Upper lobe of right lung (tissue), 1 donor: ENCODE results near the gene MMP8. TPM values are rescaled to one million over a fixed set of nuclear protein-coding genes. Genes with fewer than 3 reads are reported as not detected.
A peak's percentile ranks its signal among the peaks of the same experiment; 100 is the strongest.

Experiments used
- ATAC-seq: fragments of 200-7000 bp; cut with Tn5 transposase; one replicate; pipeline ENCODE4 v1.9.1; 2020; ENCODE audit warnings: mild to moderate bottlenecking, moderate library complexity
- DNase-seq: peaks from one replicate; pipeline ENCODE4 v3.0.0-alpha.2; 2020
- H3K27ac ChIP-seq: fragments of 200-600 bp; one replicate; pipeline ENCODE4 v1.8.0; 2022
- H3K27me3 ChIP-seq: fragments of 200-600 bp; one replicate; pipeline ENCODE4 v1.8.0; 2022; ENCODE audit warnings: mild to moderate bottlenecking
- H3K36me3 ChIP-seq: fragments of 200-600 bp; one replicate; pipeline ENCODE4 v1.8.0; 2022
- H3K4me1 ChIP-seq: fragments of 200-600 bp; one replicate; pipeline ENCODE4 v1.8.0; 2022
- H3K4me3 ChIP-seq: fragments of 200-600 bp; one replicate; pipeline ENCODE4 v1.8.0; 2022; ENCODE audit warnings: mild to moderate bottlenecking
- H3K9me3 ChIP-seq: fragments of 200-600 bp; one replicate; pipeline ENCODE4 v1.8.0; 2022
- CTCF ChIP-seq: fragments of 200-600 bp; IDR thresholded peaks from one replicate; pipeline ENCODE4 v1.8.0; 2022; ENCODE audit warnings: antibody characterized with exemption
- intact Hi-C: fragments of 100-400 bp; cut with DNase I; formaldehyde crosslinking; loops from one replicate; pipeline ENCODE4 v1.11.0; 2022
- total RNA-seq: library from RNA; stranded (reverse); fragmentation: NEBNext Ultra II Directional; extraction: Animal tissue kit (Norgen Biotek cat#: 25700); gene quantifications from one replicate; pipeline ENCODE4 v1.2.1, GENCODE V29; 2021
- donor health status: DM: no; HTN: yes; CAD: no; lungs with severe emphysema.

MMP8 gene
- total RNA-seq, 1 donor from 2014 or later: not detected

- no peak overlapping the region for H3K27ac ChIP-seq
- H3K4me3 ChIP-seq: no peak overlapping the region
- DNase-seq: no peak
- no peak for TF ChIP-seq CTCF
- no peaks in the 10 kb centered on the region for H3K4me1 ChIP-seq
- no peaks in the 10 kb centered on the region for H3K36me3 ChIP-seq
- ATAC-seq: no peak
- H3K9me3 ChIP-seq: no peaks in the 10 kb centered on the region
- intact Hi-C loops: no loop called here
- no peaks in the 10 kb centered on the region for H3K27me3 ChIP-seq
Observed at GRCh38 chr11:102716527-102716926, 8.2 kb downstream of the MMP8 start.

- ATAC-seq (peak; percentile 91), DNase-seq (no peak)
- intact Hi-C loops: no loop called here
- no peaks in the 10 kb centered on the region for H3K9me3 ChIP-seq
- H3K36me3 ChIP-seq: no peaks in the 10 kb centered on the region
- no peak overlapping the region for H3K4me3 ChIP-seq
- H3K27ac ChIP-seq: no peak overlapping the region
- no peaks in the 10 kb centered on the region for H3K27me3 ChIP-seq
- H3K4me1 ChIP-seq: no peaks in the 10 kb centered on the region
- no peak for TF ChIP-seq CTCF
Observed at GRCh38 chr11:102712137-102712536, 12.6 kb downstream of the MMP8 start.

GRCh38 chr11:102709201-102709945 is 15.4 kb downstream of the MMP8 start:
- intact Hi-C loops: no loop called here
- Histone ChIP-seq H3K4me3 (no peak overlapping the region), H3K36me3 (no peaks in the 10 kb centered on the region), H3K4me1 (no peaks in the 10 kb centered on the region), H3K9me3 (no peaks in the 10 kb centered on the region), H3K27ac (no peak overlapping the region), H3K27me3 (no peaks in the 10 kb centered on the region)
- ATAC-seq (peak; percentile 49), DNase-seq (no peak)
- TF ChIP-seq CTCF: no peak

GRCh38 chr11:102708654-102709053 is 16.1 kb downstream of the MMP8 start:
- DNase-seq (no peak), ATAC-seq (no peak)
- Histone ChIP-seq H3K36me3 (no peaks in the 10 kb centered on the region), H3K4me1 (no peaks in the 10 kb centered on the region), H3K27me3 (no peaks in the 10 kb centered on the region), H3K4me3 (no peak overlapping the region), H3K27ac (no peak overlapping the region), H3K9me3 (no peaks in the 10 kb centered on the region)
- TF ChIP-seq CTCF: no peak
- intact Hi-C loops: no loop called here

GRCh38 chr11:102705626-102706025 is 19.1 kb downstream of the MMP8 start, which contains the start of gene MMP27:
Gene MMP27, minus strand, starts transcription at chr11:102705769. Its CDS starts 55 bp downstream, at chr11:102705714.
- Histone ChIP-seq H3K9me3 (no peaks in the 10 kb centered on the region), H3K27me3 (no peaks in the 10 kb centered on the region), H3K4me1 (no peaks in the 10 kb centered on the region), H3K4me3 (no peak within 1 kb of the TSS), H3K27ac (no peak within 1 kb of the TSS), H3K36me3 (no peaks in the 10 kb centered on the region)
- TF ChIP-seq CTCF: no peak
- DNase-seq (no peak), ATAC-seq (no peak)
- intact Hi-C loops: no loop called here

GRCh38 chr11:102704841-102705240 is 19.9 kb downstream of the MMP8 start:
- H3K4me3 ChIP-seq: no peak overlapping the region
- no peaks in the 10 kb centered on the region for H3K4me1 ChIP-seq
- H3K27ac ChIP-seq: no peak overlapping the region
- intact Hi-C loops: no loop called here
- ATAC-seq (no peak), DNase-seq (no peak)
- H3K36me3 ChIP-seq: no peaks in the 10 kb centered on the region
- H3K27me3 ChIP-seq: no peaks in the 10 kb centered on the region
- no peaks in the 10 kb centered on the region for H3K9me3 ChIP-seq
- TF ChIP-seq CTCF: no peak
